Activated CD8-positive, alpha-beta T cell treated with anti-CD3 and anti-CD28 coated beads for 36 hours (primary cell): ENCODE data around the gene RNF4. TPM values are rescaled to one million over a fixed set of nuclear protein-coding genes. Genes with fewer than 3 reads are reported as not detected.

ENCODE experiments used
- ATAC-seq: fragments of 200-7000 bp; cut with Tn5 transposase; one replicate; pipeline ENCODE4 v1.10.0; 2021; ENCODE audit warnings: mild to moderate bottlenecking, moderate library complexity
- CTCF ChIA-PET: fragments of 350-600 bp; sonication (Branson Sonifier 250); formaldehyde crosslinking; loops from one replicate; lab custom pipeline; 2021; ENCODE audit warnings: antibody characterized with exemption; lab: Charles Lee
- POLR2A ChIA-PET: fragments of 350-600 bp; sonication (Branson Sonifier 250); formaldehyde crosslinking; loops from one replicate; lab custom pipeline; 2021; ENCODE audit warnings: antibody characterized with exemption; lab: Charles Lee
- DNase-seq: peaks from one replicate; pipeline ENCODE4 v3.0.0-alpha.2; 2020
- H3K27ac Mint-ChIP-seq: one replicate; pipeline ENCODE4 v1.8.0; 2021; ENCODE audit warnings: mild to moderate bottlenecking, mixed read lengths
- H3K27me3 Mint-ChIP-seq: one replicate; pipeline ENCODE4 v1.8.0; 2021; ENCODE audit warnings: mixed read lengths
- H3K36me3 Mint-ChIP-seq: one replicate; pipeline ENCODE4 v1.8.0; 2021; ENCODE audit warnings: low read depth, mixed read lengths
- H3K4me1 Mint-ChIP-seq: one replicate; pipeline ENCODE4 v1.8.0; 2021; ENCODE audit warnings: low read depth, mixed read lengths
- H3K4me3 Mint-ChIP-seq: one replicate; pipeline ENCODE4 v1.8.0; 2021; ENCODE audit warnings: mild to moderate bottlenecking, moderate library complexity, mixed read lengths
- H3K9me3 Mint-ChIP-seq: one replicate; pipeline ENCODE4 v1.8.0; 2021; ENCODE audit warnings: mixed read lengths
- intact Hi-C: fragments of 100-400 bp; cut with micrococcal nuclease; formaldehyde crosslinking; loops from one replicate; pipeline ENCODE4 v1.10.0; 2022
- total RNA-seq, 2 experiments: library from RNA; stranded (reverse); gene quantifications; one replicate each; pipeline ENCODE4 v1.2.3, GENCODE V29; 2021
- TF ChIP-seq, protein P1 (sequence below): fragments of 200-600 bp; IDR thresholded peaks from one replicate; pipeline ENCODE4 v1.8.0; 2022; ENCODE audit warnings: antibody characterized with exemption, mild to moderate bottlenecking

The RNF4 gene
- total RNA-seq, 2 experiments from 2014 or later = 94.6 to 96.2 TPM

DNA sequence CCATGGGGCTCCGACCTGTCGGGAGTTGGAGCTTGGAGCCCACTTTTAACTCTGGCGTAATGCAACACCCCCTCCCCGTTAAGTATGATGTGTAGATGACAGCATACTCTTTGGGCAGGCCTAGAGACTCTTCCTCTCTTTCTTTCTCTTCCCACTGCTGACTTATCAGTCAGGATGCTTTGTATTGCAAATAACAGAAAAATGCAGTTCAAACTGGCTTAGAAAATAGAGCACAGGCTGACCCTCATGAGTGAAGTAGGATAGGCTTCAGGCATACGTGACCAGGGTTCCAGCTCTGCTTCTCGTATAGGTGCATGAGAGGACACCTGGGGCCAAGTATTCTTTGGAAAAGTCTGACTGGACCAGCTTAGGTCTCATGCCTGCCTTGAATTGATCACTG, 23.3 kb upstream of the RNF4 start:
- intact Hi-C loops = loop anchor here (10.0 kb wide), 1 partner anchor 231 kb away; no protein-coding TSS in a partner anchor
- POLR2A ChIA-PET = interaction anchor here (2.0 kb wide), 1 partner anchor 19 kb away, joined by 5 read pairs; no protein-coding TSS in a partner anchor
- TF ChIP-seq, protein P1, sequence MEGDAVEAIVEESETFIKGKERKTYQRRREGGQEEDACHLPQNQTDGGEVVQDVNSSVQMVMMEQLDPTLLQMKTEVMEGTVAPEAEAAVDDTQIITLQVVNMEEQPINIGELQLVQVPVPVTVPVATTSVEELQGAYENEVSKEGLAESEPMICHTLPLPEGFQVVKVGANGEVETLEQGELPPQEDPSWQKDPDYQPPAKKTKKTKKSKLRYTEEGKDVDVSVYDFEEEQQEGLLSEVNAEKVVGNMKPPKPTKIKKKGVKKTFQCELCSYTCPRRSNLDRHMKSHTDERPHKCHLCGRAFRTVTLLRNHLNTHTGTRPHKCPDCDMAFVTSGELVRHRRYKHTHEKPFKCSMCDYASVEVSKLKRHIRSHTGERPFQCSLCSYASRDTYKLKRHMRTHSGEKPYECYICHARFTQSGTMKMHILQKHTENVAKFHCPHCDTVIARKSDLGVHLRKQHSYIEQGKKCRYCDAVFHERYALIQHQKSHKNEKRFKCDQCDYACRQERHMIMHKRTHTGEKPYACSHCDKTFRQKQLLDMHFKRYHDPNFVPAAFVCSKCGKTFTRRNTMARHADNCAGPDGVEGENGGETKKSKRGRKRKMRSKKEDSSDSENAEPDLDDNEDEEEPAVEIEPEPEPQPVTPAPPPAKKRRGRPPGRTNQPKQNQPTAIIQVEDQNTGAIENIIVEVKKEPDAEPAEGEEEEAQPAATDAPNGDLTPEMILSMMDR = no peak
- CTCF ChIA-PET = interaction anchor here (1.2 to 5.5 kb wide), 2 partner anchors 17 to 225 kb away, joined by 4 to 40 read pairs; no protein-coding TSS in a partner anchor
- H3K4me3 Mint-ChIP-seq = no peak overlapping the region
- ATAC-seq (no peak), DNase-seq (no peak)
- H3K9me3 Mint-ChIP-seq = no peaks in the 10 kb centered on the region
- no peak overlapping the region for H3K27ac Mint-ChIP-seq
- no peaks in the 10 kb centered on the region for H3K27me3 Mint-ChIP-seq
- no peaks in the 10 kb centered on the region for H3K36me3 Mint-ChIP-seq
- peaks cover 4% of the 10 kb centered on the region for H3K4me1 Mint-ChIP-seq

DNA sequence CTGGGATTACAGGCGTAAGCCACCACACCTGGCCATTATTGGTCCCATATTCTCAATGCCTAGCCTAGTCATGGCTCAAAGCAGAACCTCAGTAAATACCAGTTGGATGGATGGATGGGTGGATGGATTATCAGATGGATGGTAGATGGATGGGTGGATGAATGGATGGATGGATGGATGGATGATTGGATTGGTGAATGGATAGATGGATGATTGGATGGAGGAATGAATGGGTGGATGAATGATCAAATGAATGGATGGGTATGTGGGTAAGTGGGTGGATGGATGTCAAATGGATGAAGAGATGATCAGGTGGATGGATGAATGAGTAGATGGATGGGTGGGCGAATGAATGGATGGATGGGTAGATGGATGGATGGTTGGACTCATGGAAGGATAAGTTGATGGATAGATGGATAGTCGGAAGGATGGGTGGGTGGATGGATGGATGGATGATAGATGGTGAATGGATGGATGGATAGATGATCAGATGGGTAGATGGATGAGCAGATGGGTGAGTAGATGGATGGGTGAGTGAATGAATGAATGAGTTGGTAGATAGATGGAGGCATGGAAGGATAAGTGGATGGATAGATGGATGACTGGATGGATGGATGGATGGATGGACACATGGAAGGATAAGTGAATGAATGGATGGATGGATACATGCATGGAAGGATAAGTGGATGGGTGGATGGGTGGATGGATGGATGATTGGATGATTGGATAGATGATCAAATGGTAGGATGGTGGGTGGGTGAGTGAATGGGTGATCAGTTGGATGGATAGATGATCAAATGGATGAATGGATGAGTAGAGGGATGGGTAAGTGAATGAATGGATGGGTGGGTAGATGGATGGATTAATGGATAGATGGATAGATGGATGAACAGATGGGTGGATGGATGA, 22.0 kb upstream of the RNF4 start:
- Mint-ChIP-seq H3K4me1 (no peaks in the 10 kb centered on the region), H3K27ac (no peak overlapping the region), H3K36me3 (no peaks in the 10 kb centered on the region), H3K9me3 (no peaks in the 10 kb centered on the region), H3K4me3 (no peak overlapping the region), H3K27me3 (no peaks in the 10 kb centered on the region)
- ChIA-PET POLR2A (no interaction called here), CTCF (no interaction called here)
- TF ChIP-seq, protein P1 = no peak
- DNase-seq = no peak
- intact Hi-C loops = loop anchor here (10.0 kb wide), 1 partner anchor 232 kb away; no protein-coding TSS in a partner anchor
- ATAC-seq = no peak

DNA sequence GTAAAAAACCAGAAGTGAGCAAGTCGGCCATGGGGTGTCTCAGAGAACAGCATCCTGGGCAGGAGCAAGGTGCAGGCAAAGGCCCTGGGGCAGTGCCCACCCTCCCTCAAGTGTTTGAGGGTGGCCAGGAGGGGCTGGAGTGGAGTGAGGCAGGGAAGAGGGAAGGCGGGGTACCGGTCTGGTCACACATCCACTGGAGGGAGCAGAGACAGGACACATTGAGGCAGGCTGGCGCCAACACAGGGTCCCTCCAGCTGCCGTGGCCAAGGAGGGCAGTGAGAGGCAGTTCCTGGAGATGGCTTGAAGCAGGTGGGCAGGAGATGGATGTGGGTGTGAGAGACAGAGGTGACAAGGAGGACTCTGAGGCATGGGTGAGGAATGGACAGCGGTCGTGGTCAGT, 20.3 kb upstream of the RNF4 start:
- H3K27me3 Mint-ChIP-seq = no peaks in the 10 kb centered on the region

DNA sequence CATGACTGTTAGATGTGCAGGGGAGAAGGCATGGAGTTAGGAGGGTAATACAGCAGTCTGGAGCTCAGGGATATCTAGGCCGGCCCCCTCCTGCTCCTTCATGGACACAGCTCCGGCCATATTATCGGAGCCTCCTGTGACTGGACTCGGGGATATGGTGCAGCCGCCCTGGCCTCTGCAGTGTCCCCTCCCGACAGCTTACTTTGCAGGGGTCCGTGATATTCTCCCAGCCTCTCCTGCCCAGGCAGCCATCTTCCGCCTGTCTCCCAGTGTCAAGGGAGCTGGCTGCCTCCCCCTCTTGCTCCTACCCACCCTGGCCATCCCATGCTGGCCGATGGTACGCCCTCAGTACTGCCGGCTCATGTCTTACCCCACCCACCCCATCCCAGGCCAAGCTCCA, 19.9 kb upstream of the RNF4 start:
- ChIA-PET POLR2A (no interaction called here), CTCF (interaction anchor here (0.6 to 1.3 kb wide), 2 partner anchors 229 to 246 kb away, joined by 3 to 4 read pairs; no protein-coding TSS in a partner anchor)
- no peaks in the 10 kb centered on the region for H3K36me3 Mint-ChIP-seq

More for the DNA sequence above, 20.3 kb upstream of the RNF4 start:
- Mint-ChIP-seq H3K27ac (no peak overlapping the region), H3K4me3 (no peak overlapping the region), H3K4me1 (no peaks in the 10 kb centered on the region), H3K9me3 (no peaks in the 10 kb centered on the region), H3K36me3 (no peaks in the 10 kb centered on the region)
- POLR2A ChIA-PET = no interaction called here
- ATAC-seq = no peak
- TF ChIP-seq, protein P1 = no peak
- DNase-seq = no peak
- intact Hi-C loops = loop anchor here (10.0 kb wide), 1 partner anchor 234 kb away; no protein-coding TSS in a partner anchor
- CTCF ChIA-PET = interaction anchor here (0.5 kb wide), 1 partner anchor 68 kb away, joined by 4 read pairs; no protein-coding TSS in a partner anchor

More for the DNA sequence above, 19.9 kb upstream of the RNF4 start:
- intact Hi-C loops = loop anchor here (10.0 kb wide), 1 partner anchor 234 kb away; no protein-coding TSS in a partner anchor
- no peak for ATAC-seq
- Mint-ChIP-seq H3K27me3 (no peaks in the 10 kb centered on the region), H3K4me3 (no peak overlapping the region), H3K4me1 (no peaks in the 10 kb centered on the region), H3K9me3 (no peaks in the 10 kb centered on the region), H3K27ac (no peak overlapping the region)
- TF ChIP-seq, protein P1 = no peak
- no peak for DNase-seq
